Upper lobe of left lung (tissue), 6 donors: Measurements from ENCODE around the gene LTA4H. TPM values are rescaled to one million over a fixed set of nuclear protein-coding genes. Genes with fewer than 3 reads are reported as not detected.

ENCODE experiments used
- ATAC-seq, 2 donors: fragments of 200-7000 bp; cut with Tn5 transposase; one replicate each; pipeline ENCODE4 v1.9.1; 2022; ENCODE audit warnings: mild to moderate bottlenecking in 2 of 2, moderate library complexity in 2 of 2; ENCODE audit not compliant: low FRiP score in 2 of 2
- DNase-seq, 2 donors: peaks; one replicate each; pipeline ENCODE4 v3.0.0-alpha.2; 2019 to 2020
- H3K27ac ChIP-seq, 4 donors: fragments of 200-600 bp; sonication (generic); one replicate each; pipeline ENCODE4 v1.5.1; 2016 to 2019
- H3K27me3 ChIP-seq, 4 donors: fragments of 200-600 bp; sonication (generic); one replicate each; pipeline ENCODE4 v1.5.1; 2017 to 2019
- H3K36me3 ChIP-seq, 4 donors: fragments of 200-600 bp; sonication (generic); one replicate each; pipeline ENCODE4 v1.5.1; 2016 to 2019
- H3K4me1 ChIP-seq, 4 donors: fragments of 200-600 bp; sonication (generic); one replicate each; pipeline ENCODE4 v1.5.1; 2018 to 2019
- H3K4me3 ChIP-seq, 4 donors: fragments of 200-600 bp; sonication (generic); one replicate each; pipeline ENCODE4 v1.5.1; 2017 to 2019; ENCODE audit warnings: mild to moderate bottlenecking in 2 of 4, moderate library complexity in 1 of 4
- H3K9me3 ChIP-seq, 4 donors: fragments of 200-600 bp; sonication (generic); one replicate each; pipeline ENCODE4 v1.5.1; 2018 to 2019
- CTCF ChIP-seq, 6 experiments: fragments of 450-650 bp in 4 of 6; fragments of 200-600 bp in 2 of 6; sonication (generic) in 2 of 6; IDR thresholded peaks; one replicate each; pipeline ENCODE4 v1.5.1; 2016 to 2019; ENCODE audit warnings: antibody characterized with exemption in 6 of 6
- EP300 ChIP-seq, 4 donors: sonication (generic); formaldehyde crosslinking; IDR thresholded peaks; one replicate each; pipeline ENCODE4 v1.5.1; 2017; ENCODE audit warnings: antibody characterized with exemption in 4 of 4, control low read depth in 2 of 4
- POLR2A ChIP-seq, 4 donors: fragments of 450-650 bp; IDR thresholded peaks; one replicate each; pipeline ENCODE4 v1.5.1; 2016 to 2017; ENCODE audit warnings: antibody characterized with exemption in 4 of 4, mild to moderate bottlenecking in 2 of 4
- POLR2AphosphoS5 ChIP-seq, 2 donors: sonication (generic); formaldehyde crosslinking; IDR thresholded peaks; one replicate each; pipeline ENCODE4 v1.5.1; 2017; ENCODE audit warnings: antibody characterized with exemption in 2 of 2
- WGBS, 2 donors: methylation state at CpG; one replicate each; pipeline ENCODE4 v1.1.5; 2017 to 2018; 5-methylcytosine and 5-hydroxymethylcytosine counted together
- total RNA-seq, 6 donors: library from RNA; depleted of rRNA in 4 of 6; stranded (reverse); fragments of >200 nt in 4 of 6; gene quantifications; one replicate each; pipeline versions ENCODE4 v1.1.0 to v1.2.1, GENCODE V29; 2016 to 2021
- donor health status: DM: no; HTN: no; CAD: no; lungs with moderate emphysema.
- donor health status: DM: no; HTN: yes; CAD: no; lungs with severe emphysema.

The LTA4H gene
- total RNA-seq, result 100 to 1,000 TPM; 110 to 314 (median 254) TPM

GRCh38 chr12:96035283-96036236 lies at the start of gene LTA4H:
LTA4H (minus strand) TSS chr12:96035587; CDS start chr12:96035519, 68 bp downstream.
- WGBS, 2 donors, result 0 to 1% methylated on average over 53 to 55 of the region's 55 CpGs

GRCh38 chr12:96084624-96085023 lies 49.2 kb upstream of the LTA4H start:
- TF ChIP-seq POLR2A (IDR thresholded peaks at IDR 0.05) (no peak), EP300 (IDR thresholded peaks at IDR 0.05) (no peak)
- no peaks in the 10 kb centered on the region for H3K4me1 ChIP-seq
- no peaks in the 10 kb centered on the region for H3K27me3 ChIP-seq
- DNase-seq, result no peak
- WGBS, 2 donors, result 92 to 95% methylated on average over 2 of the region's 2 CpGs
- no peaks in the 10 kb centered on the region for H3K36me3 ChIP-seq
- no peak overlapping the region for H3K27ac ChIP-seq
- H3K4me3 ChIP-seq, result no peak overlapping the region
- no peaks in the 10 kb centered on the region for H3K9me3 ChIP-seq
- no peak for ATAC-seq

More at GRCh38 chr12:96035283-96036236, at the start of gene LTA4H:
- Histone ChIP-seq H3K4me3 (peak within 1 kb of the TSS; percentile 77 to 95 (median 84)), H3K27ac (peak within 1 kb of the TSS; percentile 78 to 97 (median 88)), H3K36me3 (no peaks in the 10 kb centered on the region), H3K27me3 (no peaks in the 10 kb centered on the region), H3K4me1 (peaks cover 0 to 35% (median 19%) of the 10 kb centered on the region in 4 donors), H3K9me3 (no peaks in the 10 kb centered on the region)
- peak; percentile 95 to 99 for DNase-seq
- TF ChIP-seq POLR2A (IDR thresholded peaks at IDR 0.05) (peak in 3 of 4 donors; percentile 60 to 96 (median 92)), POLR2AphosphoS5 (IDR thresholded peaks at IDR 0.05) (peak; percentile 72 to 98), EP300 (IDR thresholded peaks at IDR 0.05) (peak in 1 of 4 donors; percentile 4), CTCF (IDR thresholded peaks at IDR 0.05) (peak in 1 of 6 experiments; percentile 19)
- ATAC-seq, result peak; percentile 98

- H3K36me3 ChIP-seq, result no peaks in the 10 kb centered on the region
- no peak overlapping the region for H3K27ac ChIP-seq
- no peaks in the 10 kb centered on the region for H3K27me3 ChIP-seq
- H3K4me3 ChIP-seq, result no peak overlapping the region
- no peaks in the 10 kb centered on the region for H3K9me3 ChIP-seq
- peaks cover 0 to 6% (median 4%) of the 10 kb centered on the region in 4 donors for H3K4me1 ChIP-seq
- WGBS, 2 donors, result 91 to 96% methylated on average over 9 of the region's 9 CpGs
- TF ChIP-seq POLR2A (IDR thresholded peaks at IDR 0.05), result no peak
- TF ChIP-seq CTCF (IDR thresholded peaks at IDR 0.05), result no peak
- TF ChIP-seq EP300 (IDR thresholded peaks at IDR 0.05), result no peak
- no peak for TF ChIP-seq POLR2AphosphoS5 (IDR thresholded peaks at IDR 0.05)
- no peak for DNase-seq
- ATAC-seq, result no peak
These were observed 47.8 kb upstream of the LTA4H start for GRCh38 chr12:96083020-96083719.

GRCh38 chr12:96081596-96081995 lies 46.2 kb upstream of the LTA4H start:
- Histone ChIP-seq H3K27ac (no peak overlapping the region), H3K4me3 (no peak overlapping the region), H3K36me3 (no peaks in the 10 kb centered on the region), H3K4me1 (peaks cover 0 to 8% (median 5%) of the 10 kb centered on the region in 4 donors), H3K27me3 (no peaks in the 10 kb centered on the region), H3K9me3 (no peaks in the 10 kb centered on the region)
- no peak for DNase-seq
- ATAC-seq, result no peak
- 77 to 83% methylated on average over 3 of the region's 3 CpGs for WGBS, 2 donors
- no peak for TF ChIP-seq POLR2A (IDR thresholded peaks at IDR 0.05)
- no peak for TF ChIP-seq CTCF (IDR thresholded peaks at IDR 0.05)
- TF ChIP-seq POLR2AphosphoS5 (IDR thresholded peaks at IDR 0.05), result no peak
- no peak for TF ChIP-seq EP300 (IDR thresholded peaks at IDR 0.05)
